K562 treated with DMSO at 1 percent for 24 hours (cell line): ENCODE data around the gene OTOA. TPM values are rescaled to one million over a fixed set of nuclear protein-coding genes. Genes with fewer than 3 reads are reported as not detected.

Experiments
- total RNA-seq: library from RNA; unstranded; fragments of 300-600 nt; gene quantifications from 2 replicates; pipeline ENCODE4 v1.2.3, GENCODE V29; 2022; ENCODE audit warnings: low read depth; ENCODE audit not compliant: insufficient read depth

Gene OTOA
- total RNA-seq: not detected in 2 replicates

DNA sequence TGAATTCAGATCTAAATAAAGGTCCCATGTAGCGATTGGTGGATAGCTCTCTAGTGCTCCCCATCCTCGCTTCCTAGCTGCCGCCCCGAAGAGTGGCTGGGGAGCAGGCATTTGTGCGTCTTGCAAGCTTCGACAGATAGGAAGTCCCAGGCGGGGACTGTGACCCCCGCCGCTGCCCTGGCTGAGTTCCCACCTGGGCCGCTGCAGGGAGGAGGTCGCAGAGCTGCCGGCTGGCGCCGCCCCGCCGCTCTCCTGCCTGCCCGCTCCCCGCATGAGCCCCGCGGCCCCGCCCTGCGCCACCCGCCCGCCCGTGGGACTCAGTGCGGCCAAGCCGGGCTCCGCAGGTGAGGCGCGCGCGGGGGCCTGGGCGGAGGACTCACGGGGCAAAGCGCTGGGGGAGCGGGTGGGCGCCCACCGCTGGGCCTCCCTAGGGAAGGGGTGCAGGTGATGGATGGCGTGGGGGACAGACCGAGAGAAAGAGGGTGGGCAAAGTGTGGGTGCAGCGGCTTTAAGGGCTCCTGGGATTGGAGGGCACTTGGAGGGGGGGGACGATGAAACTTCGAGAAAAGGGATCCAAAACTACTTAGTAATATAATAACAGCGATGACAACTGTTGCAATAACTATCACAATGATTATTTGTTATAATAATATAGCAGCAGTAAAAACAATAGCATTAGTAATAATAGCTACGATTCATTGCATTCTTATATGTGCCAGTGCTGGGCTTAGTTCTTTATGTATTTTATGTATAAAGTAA, at the start of gene OTOA:
OTOA (plus strand) TSS at position 80 of the 759 bp plus-strand sequence. CDS start 14,547 bp downstream, outside the sequence.

DNA sequence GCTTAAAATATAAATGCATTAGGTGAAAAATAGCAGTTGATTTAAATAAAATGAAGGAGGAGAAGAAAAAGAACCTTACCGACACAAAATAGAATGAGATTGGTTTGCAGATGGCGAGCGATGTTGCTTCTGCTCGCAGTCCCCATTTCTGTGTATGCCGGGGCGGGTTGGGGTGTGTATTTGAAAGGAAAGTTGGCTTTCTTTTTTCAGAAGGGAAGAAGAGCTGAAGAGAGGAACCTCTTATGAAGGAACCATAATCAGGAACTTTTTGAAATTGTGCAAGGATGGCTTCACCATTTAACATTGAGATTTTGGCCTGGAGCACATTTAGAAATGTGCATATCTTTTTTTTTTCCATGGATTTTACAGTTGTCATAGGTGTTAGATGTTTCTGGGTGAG, 11.3 kb upstream of the OTOA start, which contains the start of gene IGSF6:
IGSF6 (minus strand) TSS at position 156 of the 400 bp plus-strand sequence; CDS start at position 146, 10 bp downstream.

Other genes starting within 250 kb of the OTOA start
- gene METTL9, start 64.4 kb upstream of the OTOA start, total RNA-seq: 98.2 and 117 TPM in 2 replicates
- 0.32 TPM in 1 of 2 replicates, not detected in the other for gene IGSF6, start 11.4 kb upstream of the OTOA start, total RNA-seq
- gene NPIPB4, start 193.8 kb downstream of the OTOA start, total RNA-seq: 10.2 and 12.5 TPM in 2 replicates